Fibroblast of lung (primary cell): ENCODE results near the gene HAUS8. TPM values are rescaled to one million over a fixed set of nuclear protein-coding genes. Genes with fewer than 3 reads are reported as not detected.
A peak's percentile ranks its signal among the peaks of the same experiment; 100 is the strongest.
"Not testable (repeated sequence)": the region's sequence is repeated elsewhere in the genome, so short reads cannot be mapped to it uniquely, and the experiment has no call there.

Source experiments
- DNase-seq, 2 donors: peaks; one replicate each; pipeline versions ENCODE4 v3.0.0 to v3.0.0-alpha.2; 2010; ENCODE audit warnings: low read depth in 2 of 2
- H2AFZ ChIP-seq: 2 replicates; pipeline ENCODE4 v1.5.1; 2012; ENCODE audit warnings: low read length, control low read depth, inconsistent platforms
- H3K27ac ChIP-seq: 2 replicates; pipeline ENCODE4 v1.5.1; 2011; ENCODE audit warnings: low read length, control low read depth; ENCODE audit not compliant: insufficient read depth
- H3K27me3 ChIP-seq: 2 replicates; pipeline ENCODE4 v1.5.1; 2011; ENCODE audit warnings: mild to moderate bottlenecking, low read length; ENCODE audit not compliant: control insufficient read depth, insufficient read depth
- H3K36me3 ChIP-seq: 2 replicates; pipeline ENCODE4 v1.5.1; 2011; ENCODE audit warnings: low read length; ENCODE audit not compliant: control insufficient read depth, insufficient read depth
- H3K4me1 ChIP-seq: 2 replicates; pipeline ENCODE4 v1.5.1; 2011; ENCODE audit warnings: low read length; ENCODE audit not compliant: control insufficient read depth, insufficient read depth; ENCODE audit errors: extremely low read depth
- H3K4me2 ChIP-seq: 2 replicates; pipeline ENCODE4 v1.5.1; 2011; ENCODE audit warnings: low read length, control low read depth; ENCODE audit not compliant: insufficient read depth; ENCODE audit errors: extremely low read depth
- H3K4me3 ChIP-seq, 4 experiments: fragments of 200-600 bp in 1 of 4; sonication (generic) in 1 of 4; replicated peaks in 1 of 4; 2 replicates each; pipeline ENCODE4 v1.5.1; 2011 to 2016; ENCODE audit warnings: low read length in 4 of 4, low read depth in 3 of 4, mild to moderate bottlenecking in 3 of 4, control low read depth in 2 of 4, inconsistent platforms in 1 of 4, mixed read lengths in 1 of 4; ENCODE audit not compliant: insufficient read depth in 1 of 4; ENCODE audit errors: control extremely low read depth in 1 of 4
- H3K79me2 ChIP-seq: 2 replicates; pipeline ENCODE4 v1.5.1; 2012; ENCODE audit warnings: mild to moderate bottlenecking, low read length, inconsistent platforms; ENCODE audit not compliant: control insufficient read depth, insufficient read depth
- H3K9ac ChIP-seq: 2 replicates; pipeline ENCODE4 v1.5.1; 2011; ENCODE audit warnings: mild to moderate bottlenecking, low read length, control low read depth; ENCODE audit not compliant: insufficient read depth
- H3K9me3 ChIP-seq: 2 replicates; pipeline ENCODE4 v1.5.1; 2012; ENCODE audit warnings: low read depth, low read length; ENCODE audit not compliant: control insufficient read depth, insufficient read depth
- H4K20me1 ChIP-seq: 2 replicates; pipeline ENCODE4 v1.5.1; 2011; ENCODE audit warnings: low read length; ENCODE audit not compliant: control insufficient read depth, insufficient read depth; ENCODE audit errors: extremely low read depth
- EZH2 ChIP-seq: IDR thresholded peaks from 2 replicates; pipeline ENCODE4 v1.5.1; 2012; ENCODE audit warnings: low read length, control low read depth, mild to moderate bottlenecking; ENCODE audit errors: missing control alignments
- polyA plus RNA-seq, 2 donors: library from polyadenylated mRNA; depleted of rRNA in 1 of 2; stranded (reverse) in 1 of 2; unstranded in 1 of 2; fragments of >200 nt; gene quantifications; 2 replicates each; pipeline ENCODE4 v1.2.1, GENCODE V29; 2011 to 2012; ENCODE audit warnings: missing spikeins in 1 of 2
- total RNA-seq: library from RNA; depleted of rRNA; stranded (reverse); fragments of >200 nt; gene quantifications from 2 replicates; pipeline ENCODE4 v1.2.1, GENCODE V29; 2014
- TF ChIP-seq, protein P1 (sequence below), 2 donors: IDR thresholded peaks in 1 of 2; conservative IDR thresholded peaks in 1 of 2; 1 replicate in 1 of 2; 2 replicates in 1 of 2; pipeline ENCODE4 v1.5.1; 2011 to 2012; ENCODE audit warnings: low read length in 2 of 2, control low read depth in 1 of 2, inconsistent platforms in 1 of 2, low read depth in 1 of 2, mild to moderate bottlenecking in 1 of 2

HAUS8 gene
- total and polyA plus RNA-seq, 2 donors (not counting 1 experiment from before 2014, with no cell fraction given), result 2.0 to 6.7 TPM

DNA sequence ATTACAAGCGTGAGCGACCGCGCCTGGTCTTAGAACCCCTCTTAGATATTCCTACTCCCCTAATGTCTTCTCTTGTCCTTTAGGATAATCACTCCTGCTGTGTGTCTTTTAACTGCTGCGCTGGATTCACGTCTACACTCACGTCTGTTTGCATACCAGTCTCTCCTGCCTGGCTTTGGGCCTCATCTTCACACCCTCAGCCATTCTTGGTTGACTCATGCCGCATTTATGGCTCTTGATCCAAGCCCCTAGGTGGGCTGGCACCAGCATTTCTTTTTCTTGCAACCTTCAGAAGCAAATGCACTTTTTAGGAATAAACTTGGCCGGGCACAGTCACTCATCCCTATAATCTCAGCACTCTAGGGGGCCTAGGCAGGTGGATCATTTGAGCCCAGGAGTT, 23.1 kb upstream of the HAUS8 start:
- DNase-seq, result peak in 1 of 2 donors; percentile 31
- Histone ChIP-seq H3K9ac (no peak overlapping the region), H4K20me1 (no peaks in the 10 kb centered on the region)

DNA sequence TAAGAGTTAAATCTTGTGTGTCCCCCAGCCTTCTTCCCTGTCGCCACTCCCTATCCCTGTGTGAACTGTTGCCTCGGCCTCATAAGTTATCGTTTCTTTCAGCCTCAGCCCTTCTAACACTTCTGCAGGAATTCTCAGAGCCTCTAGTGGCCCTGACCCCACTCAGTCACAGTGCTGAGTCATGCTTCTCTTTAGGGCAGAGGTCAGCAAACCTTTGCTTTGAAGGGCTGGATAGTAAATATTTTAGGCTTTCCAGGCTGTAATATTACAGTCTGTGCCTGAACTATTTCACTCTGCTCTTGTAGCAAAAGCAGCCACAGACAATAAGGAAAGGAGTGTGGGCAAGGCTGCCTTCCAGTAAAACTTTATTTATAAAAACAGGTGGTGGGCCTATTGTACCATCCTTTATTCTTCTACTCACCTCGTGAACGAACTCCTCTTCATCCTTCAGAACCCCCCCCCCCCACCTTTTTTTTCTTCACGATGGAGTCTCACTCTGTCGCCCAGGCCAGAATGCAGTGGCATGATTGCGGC, 22.4 kb upstream of the HAUS8 start:
- Histone ChIP-seq H3K79me2 (peaks cover 88% of the 10 kb centered on the region), H3K9me3 (no peaks in the 10 kb centered on the region), H3K27ac (peak overlapping the region; percentile 1), H2AFZ (no peak overlapping the region), H3K27me3 (no peaks in the 10 kb centered on the region), H3K4me3 (no peak overlapping the region), H3K9ac (no peak overlapping the region), H4K20me1 (no peaks in the 10 kb centered on the region), H3K4me2 (peak overlapping the region; percentile 25), H3K4me1 (peaks cover 19% of the 10 kb centered on the region), H3K36me3 (peaks cover 11% of the 10 kb centered on the region)
- peak; percentile 39 to 78 for DNase-seq
- TF ChIP-seq EZH2, result no peak
- TF ChIP-seq, protein P1, sequence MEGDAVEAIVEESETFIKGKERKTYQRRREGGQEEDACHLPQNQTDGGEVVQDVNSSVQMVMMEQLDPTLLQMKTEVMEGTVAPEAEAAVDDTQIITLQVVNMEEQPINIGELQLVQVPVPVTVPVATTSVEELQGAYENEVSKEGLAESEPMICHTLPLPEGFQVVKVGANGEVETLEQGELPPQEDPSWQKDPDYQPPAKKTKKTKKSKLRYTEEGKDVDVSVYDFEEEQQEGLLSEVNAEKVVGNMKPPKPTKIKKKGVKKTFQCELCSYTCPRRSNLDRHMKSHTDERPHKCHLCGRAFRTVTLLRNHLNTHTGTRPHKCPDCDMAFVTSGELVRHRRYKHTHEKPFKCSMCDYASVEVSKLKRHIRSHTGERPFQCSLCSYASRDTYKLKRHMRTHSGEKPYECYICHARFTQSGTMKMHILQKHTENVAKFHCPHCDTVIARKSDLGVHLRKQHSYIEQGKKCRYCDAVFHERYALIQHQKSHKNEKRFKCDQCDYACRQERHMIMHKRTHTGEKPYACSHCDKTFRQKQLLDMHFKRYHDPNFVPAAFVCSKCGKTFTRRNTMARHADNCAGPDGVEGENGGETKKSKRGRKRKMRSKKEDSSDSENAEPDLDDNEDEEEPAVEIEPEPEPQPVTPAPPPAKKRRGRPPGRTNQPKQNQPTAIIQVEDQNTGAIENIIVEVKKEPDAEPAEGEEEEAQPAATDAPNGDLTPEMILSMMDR (conservative IDR thresholded peaks at IDR 0.05 in 1 of 2, IDR thresholded peaks at IDR 0.05 in 1 of 2; ENCODE audit: low read depth in 1 of 2, low read length in 2 of 2), result no peak

More for the DNA sequence above, 23.1 kb upstream of the HAUS8 start:
- Histone ChIP-seq H3K27me3 (no peaks in the 10 kb centered on the region), H3K27ac (peak overlapping the region; percentile 0), H3K36me3 (peaks cover 12% of the 10 kb centered on the region), H2AFZ (no peak overlapping the region), H3K4me1 (peaks cover 19% of the 10 kb centered on the region), H3K9me3 (no peaks in the 10 kb centered on the region), H3K4me2 (no peak overlapping the region), H3K79me2 (peaks cover 88% of the 10 kb centered on the region), H3K4me3 (no peak overlapping the region)
- TF ChIP-seq, protein P1 (conservative IDR thresholded peaks at IDR 0.05 in 1 of 2, IDR thresholded peaks at IDR 0.05 in 1 of 2; ENCODE audit: low read depth in 1 of 2, low read length in 2 of 2), result no peak
- TF ChIP-seq EZH2, result no peak

DNA sequence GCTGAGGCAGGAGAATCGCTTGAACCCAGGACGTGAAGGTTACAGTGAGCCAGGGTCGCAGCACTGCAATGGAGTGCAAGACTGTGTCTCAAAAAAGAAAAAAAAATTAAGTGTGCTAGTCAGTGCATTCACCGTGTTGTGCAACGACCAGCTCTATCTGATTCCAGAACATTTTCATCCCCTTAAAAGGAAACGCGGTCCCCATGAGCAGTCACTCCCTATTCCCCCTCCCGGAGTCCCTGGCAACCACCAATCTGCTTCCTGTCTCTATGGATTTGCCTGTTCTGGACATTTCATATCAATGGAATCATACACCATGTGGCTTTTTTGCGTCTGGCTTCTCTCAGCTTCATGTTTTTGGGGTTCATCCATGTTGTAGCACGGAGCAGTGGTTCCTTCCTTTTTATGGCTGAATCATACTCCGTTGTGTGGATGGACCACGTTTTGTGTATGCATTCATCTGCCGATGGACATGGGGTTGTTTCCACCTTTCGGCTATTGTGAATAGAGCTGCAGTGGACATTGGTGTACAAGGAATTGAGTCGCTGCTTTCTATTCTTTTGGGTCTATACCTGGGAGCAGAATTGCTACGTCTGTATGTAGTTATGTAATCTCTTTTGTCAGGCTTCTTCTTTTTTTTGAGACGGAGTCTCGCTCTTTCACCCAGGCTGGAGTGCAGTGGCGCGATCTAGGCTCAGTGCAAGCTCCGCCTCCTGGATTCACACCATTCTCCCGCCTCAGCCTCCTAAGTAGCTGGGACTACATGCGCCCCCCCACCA, 20.1 kb upstream of the HAUS8 start:
- no peaks in the 10 kb centered on the region for H3K9me3 ChIP-seq
- H3K9ac ChIP-seq, result no peak overlapping the region
- H3K4me2 ChIP-seq, result no peak overlapping the region
- peaks cover 29% of the 10 kb centered on the region for H3K4me1 ChIP-seq
- H2AFZ ChIP-seq, result no peak overlapping the region
- no peak overlapping the region for H3K4me3 ChIP-seq
- H3K27ac ChIP-seq, result peak overlapping the region; percentile 67
- no peak for TF ChIP-seq EZH2
- TF ChIP-seq, protein P1 (conservative IDR thresholded peaks at IDR 0.05 in 1 of 2, IDR thresholded peaks at IDR 0.05 in 1 of 2; ENCODE audit: low read depth in 1 of 2, low read length in 2 of 2), result no peak
- H3K27me3 ChIP-seq, result no peaks in the 10 kb centered on the region
- peaks cover 90% of the 10 kb centered on the region for H3K79me2 ChIP-seq
- DNase-seq, result peak; percentile 58 to 88
- no peaks in the 10 kb centered on the region for H4K20me1 ChIP-seq
- H3K36me3 ChIP-seq, result no peaks in the 10 kb centered on the region

DNA sequence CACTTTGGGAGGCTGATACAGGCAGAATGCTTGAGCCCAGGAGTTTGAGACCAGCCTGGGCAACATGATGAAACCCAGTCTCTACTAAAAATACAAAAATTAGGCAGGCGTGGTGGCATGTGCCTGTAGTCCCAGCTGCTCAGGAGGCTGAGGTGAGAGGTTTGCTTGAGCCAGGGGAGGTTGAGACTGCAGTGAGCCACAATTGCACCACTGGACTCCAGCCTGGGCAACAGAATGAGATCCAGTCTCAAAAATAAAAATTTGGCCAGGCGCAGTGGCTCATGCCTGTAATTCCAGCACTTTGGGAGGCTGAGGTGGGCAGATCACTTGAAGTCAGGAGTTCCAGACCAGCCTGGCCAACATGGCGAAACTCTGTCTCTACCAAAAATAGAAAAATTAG, 19.4 kb upstream of the HAUS8 start:
- H4K20me1 ChIP-seq, H3K27me3 ChIP-seq, H3K4me3 ChIP-seq, H2AFZ ChIP-seq, H3K4me2 ChIP-seq, DNase-seq, H3K9me3 ChIP-seq, H3K9ac ChIP-seq, H3K36me3 ChIP-seq: not testable (repeated sequence)
- Histone ChIP-seq H3K79me2 (peaks cover 89% of the 10 kb centered on the region), H3K27ac (peak overlapping the region; percentile 67), H3K4me1 (peaks cover 36% of the 10 kb centered on the region)
